Stomach (tissue), 9 donors: ENCODE results near the gene CLP1. TPM values are rescaled to one million over a fixed set of nuclear protein-coding genes. Genes with fewer than 3 reads are reported as not detected.

ENCODE experiments used
- DNase-seq, 2 donors: peaks; one replicate each; pipeline versions ENCODE4 v3.0.0 to v3.0.0-alpha.2; 2013 to 2019
- H3K27ac ChIP-seq, 5 donors: fragments of 200-600 bp in 4 of 5; sonication (generic) in 4 of 5; one replicate each; pipeline ENCODE4 v1.5.1; 2013 to 2019; ENCODE audit warnings: mild to moderate bottlenecking in 1 of 5, moderate library complexity in 1 of 5
- H3K27me3 ChIP-seq, 3 donors: fragments of 200-600 bp; sonication (generic); one replicate each; pipeline ENCODE4 v1.5.1; 2017 to 2019; ENCODE audit warnings: mixed run types in 1 of 3
- H3K36me3 ChIP-seq, 4 donors: fragments of 200-600 bp; sonication (generic); 1 replicate in 3 of 4; 2 replicates in 1 of 4; pipeline ENCODE4 v1.5.1; 2016 to 2019
- H3K4me1 ChIP-seq, 4 donors: fragments of 200-600 bp; sonication (generic); one replicate each; pipeline ENCODE4 v1.5.1; 2016 to 2019
- H3K4me3 ChIP-seq, 4 donors: fragments of 200-600 bp; sonication (generic) in 3 of 4; one replicate each; pipeline ENCODE4 v1.5.1; 2016 to 2019; ENCODE audit warnings: mild to moderate bottlenecking in 1 of 4
- H3K9me3 ChIP-seq, 4 donors: fragments of 200-600 bp; sonication (generic); one replicate each; pipeline ENCODE4 v1.5.1; 2016 to 2019
- EP300 ChIP-seq: sonication (generic); formaldehyde crosslinking; IDR thresholded peaks from one replicate; pipeline ENCODE4 v1.6.1; 2017; ENCODE audit warnings: antibody characterized with exemption
- POLR2A ChIP-seq, 4 donors: fragments of 450-650 bp; IDR thresholded peaks; one replicate each; pipeline ENCODE4 v1.6.1; 2016; ENCODE audit warnings: antibody characterized with exemption in 4 of 4, control low read depth in 2 of 4, mild to moderate bottlenecking in 1 of 4, moderate library complexity in 1 of 4
- POLR2AphosphoS5 ChIP-seq, 3 donors: sonication (generic); formaldehyde crosslinking; IDR thresholded peaks; one replicate each; pipeline ENCODE4 v1.6.1; 2016; ENCODE audit warnings: antibody characterized with exemption in 3 of 3
- WGBS, 5 donors: extraction: QIAGEN DNeasy Blood & Tissue Kit in 3 of 5; methylation state at CpG; one replicate each; pipeline versions ENCODE4 v1.1.5 to v1.1.7; 2013 to 2018; 5-methylcytosine and 5-hydroxymethylcytosine counted together
- intact Hi-C: fragments of 100-400 bp; cut with DNase I; formaldehyde crosslinking; loops from one replicate; pipeline ENCODE4 v1.15.1; 2023; ENCODE audit warnings: low total_unique reads
- polyA plus RNA-seq, 3 donors: library from polyadenylated mRNA; stranded (reverse); fragments of 200-250 nt; gene quantifications; one replicate each; pipeline ENCODE4 v1.2.3, GENCODE V29; 2013
- total RNA-seq, 5 donors: library from RNA; depleted of rRNA; stranded (reverse); fragments of >200 nt; gene quantifications; one replicate each; pipeline versions ENCODE4 v1.1.0 to v1.2.3, GENCODE V29; 2014 to 2016
- TF ChIP-seq, protein P1 (sequence below), 7 experiments: fragments of 450-650 bp in 4 of 7; fragments of 200-600 bp in 3 of 7; sonication (generic) in 3 of 7; IDR thresholded peaks; one replicate each; pipeline ENCODE4 v1.5.1; 2016 to 2019; ENCODE audit warnings: antibody characterized with exemption in 7 of 7, control low read depth in 2 of 7, mild to moderate bottlenecking in 1 of 7
- donor health status: healthy with polysubstance abuse.
- donor health status: Bipolar disorder and iron deficiency.
- donor health status: healthy.

CLP1 gene
- total and polyA plus RNA-seq, 8 donors: 2.7 to 14.7 (median 11.0) TPM; not detected in 1

DNA sequence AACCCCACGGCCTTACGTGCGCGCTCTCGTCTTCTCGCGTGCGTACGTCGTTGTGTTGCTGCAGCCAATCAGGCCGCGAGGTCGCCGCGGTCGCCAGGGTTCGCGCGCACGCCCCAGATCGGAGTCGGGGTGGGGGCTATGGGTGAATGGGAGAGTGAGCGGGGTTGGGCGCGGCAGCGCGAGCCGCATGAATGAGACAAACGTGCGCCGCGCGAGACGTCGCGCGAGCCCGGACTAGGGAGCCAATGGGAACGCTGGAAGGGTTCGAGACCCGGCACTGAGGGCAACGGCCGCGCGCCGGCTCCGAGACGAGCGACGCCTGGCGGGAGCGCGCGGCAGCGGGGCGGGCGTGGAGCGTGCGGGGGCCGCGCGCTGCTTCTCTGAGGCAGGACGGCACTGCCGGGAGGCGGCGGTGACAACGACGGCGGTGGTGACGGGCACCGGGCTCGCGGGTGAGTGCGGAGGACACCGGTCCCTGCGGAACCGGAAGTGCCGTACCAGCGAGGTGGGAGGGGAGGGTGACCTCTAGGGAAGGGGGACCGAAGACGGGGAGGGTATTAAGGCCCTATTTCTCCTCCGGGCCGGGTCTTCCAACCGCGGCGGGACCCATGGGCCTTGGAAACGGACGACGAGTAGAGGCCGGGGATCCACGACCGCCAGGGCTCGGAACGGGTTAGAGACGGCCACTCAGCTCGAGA is 10.3 kb downstream of the CLP1 start, which contains the start of gene ZDHHC5:
Gene ZDHHC5, plus strand, starts transcription at position 379 of the 698 bp plus-strand sequence. CDS start 4,977 bp downstream, outside the sequence.
- intact Hi-C loops: no loop called here
- H3K4me1 ChIP-seq: peaks cover 17 to 50% (median 38%) of the 10 kb centered on the region in 4 donors
- peak within 1 kb of the TSS; percentile 67 to 97 (median 80) for H3K4me3 ChIP-seq
- no peaks in the 10 kb centered on the region for H3K27me3 ChIP-seq
- TF ChIP-seq EP300: peak; percentile 23
- TF ChIP-seq POLR2A (IDR thresholded peaks at IDR 0.05): peak in 1 of 4 donors; percentile 62
- TF ChIP-seq, protein P1, sequence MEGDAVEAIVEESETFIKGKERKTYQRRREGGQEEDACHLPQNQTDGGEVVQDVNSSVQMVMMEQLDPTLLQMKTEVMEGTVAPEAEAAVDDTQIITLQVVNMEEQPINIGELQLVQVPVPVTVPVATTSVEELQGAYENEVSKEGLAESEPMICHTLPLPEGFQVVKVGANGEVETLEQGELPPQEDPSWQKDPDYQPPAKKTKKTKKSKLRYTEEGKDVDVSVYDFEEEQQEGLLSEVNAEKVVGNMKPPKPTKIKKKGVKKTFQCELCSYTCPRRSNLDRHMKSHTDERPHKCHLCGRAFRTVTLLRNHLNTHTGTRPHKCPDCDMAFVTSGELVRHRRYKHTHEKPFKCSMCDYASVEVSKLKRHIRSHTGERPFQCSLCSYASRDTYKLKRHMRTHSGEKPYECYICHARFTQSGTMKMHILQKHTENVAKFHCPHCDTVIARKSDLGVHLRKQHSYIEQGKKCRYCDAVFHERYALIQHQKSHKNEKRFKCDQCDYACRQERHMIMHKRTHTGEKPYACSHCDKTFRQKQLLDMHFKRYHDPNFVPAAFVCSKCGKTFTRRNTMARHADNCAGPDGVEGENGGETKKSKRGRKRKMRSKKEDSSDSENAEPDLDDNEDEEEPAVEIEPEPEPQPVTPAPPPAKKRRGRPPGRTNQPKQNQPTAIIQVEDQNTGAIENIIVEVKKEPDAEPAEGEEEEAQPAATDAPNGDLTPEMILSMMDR (IDR thresholded peaks at IDR 0.05): peak in 4 of 7 experiments; percentile 19 to 78 (median 51)
- TF ChIP-seq POLR2AphosphoS5 (IDR thresholded peaks at IDR 0.05): peak; percentile 65 to 91 (median 83)
- 0 to 1% (median 0%) methylated on average over 60 to 96 of the region's 96 CpGs for WGBS, 5 donors
- peak within 1 kb of the TSS; percentile 90 to 99 (median 98) for H3K27ac ChIP-seq
- no peaks in the 10 kb centered on the region for H3K9me3 ChIP-seq
- peak; percentile 99 to 100 for DNase-seq
- peaks cover 9 to 17% (median 15%) of the 10 kb centered on the region in 4 donors for H3K36me3 ChIP-seq

DNA sequence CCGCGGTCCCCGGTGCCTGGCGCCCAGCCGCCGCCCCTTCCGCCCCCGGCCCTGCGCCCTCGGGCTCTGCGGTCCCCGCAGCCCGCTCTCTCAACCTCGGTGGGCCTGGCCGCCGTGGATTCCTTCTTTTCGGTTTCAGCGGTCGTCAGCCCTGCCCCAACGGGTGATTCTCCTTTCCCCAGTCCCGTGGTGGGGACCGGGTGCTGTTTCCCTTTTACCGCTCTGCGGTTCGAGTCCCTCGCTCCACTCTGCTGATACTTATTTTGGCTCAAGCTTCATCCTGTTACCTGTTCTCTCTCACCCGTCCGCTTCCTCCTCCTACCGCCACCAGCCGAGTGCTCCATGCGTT is 10.8 kb downstream of the CLP1 start:
- WGBS, 5 donors: 0 to 1% (median 0%) methylated on average over 30 to 31 of the region's 31 CpGs

DNA sequence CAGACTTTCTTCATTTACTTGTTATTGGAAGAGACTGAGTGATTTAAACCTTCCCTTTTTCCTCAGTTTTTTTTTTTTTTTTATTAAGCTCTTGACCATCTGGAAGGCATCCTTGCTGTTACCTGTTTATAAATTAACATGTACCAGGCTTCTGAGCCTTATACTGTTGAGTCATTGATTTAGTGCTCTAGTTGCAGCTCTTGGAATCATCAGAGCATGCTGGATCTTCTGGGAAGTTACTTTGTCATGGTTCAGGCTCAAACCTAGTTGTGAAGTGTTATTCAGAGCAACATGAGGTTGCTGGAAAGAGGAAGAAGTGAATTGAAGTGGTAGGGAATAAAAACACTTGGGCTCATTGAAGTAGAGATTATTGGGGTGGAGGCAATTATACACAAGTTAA is 16.7 kb downstream of the CLP1 start:
- peaks cover 25 to 67% (median 61%) of the 10 kb centered on the region in 4 donors for H3K36me3 ChIP-seq
- no peaks in the 10 kb centered on the region for H3K27me3 ChIP-seq
- intact Hi-C loops: no loop called here
- TF ChIP-seq POLR2AphosphoS5 (IDR thresholded peaks at IDR 0.05): no peak
- TF ChIP-seq, protein P1 (IDR thresholded peaks at IDR 0.05): no peak
- no peak for TF ChIP-seq EP300
- H3K27ac ChIP-seq: no peak overlapping the region
- H3K4me3 ChIP-seq: no peak overlapping the region
- DNase-seq: no peak
- H3K9me3 ChIP-seq: no peaks in the 10 kb centered on the region
- peaks cover 26 to 70% (median 48%) of the 10 kb centered on the region in 4 donors for H3K4me1 ChIP-seq

More for the DNA sequence above, 10.8 kb downstream of the CLP1 start:
- no peak for DNase-seq
- TF ChIP-seq, protein P1 (IDR thresholded peaks at IDR 0.05): no peak
- TF ChIP-seq POLR2AphosphoS5 (IDR thresholded peaks at IDR 0.05): no peak
- TF ChIP-seq POLR2A (IDR thresholded peaks at IDR 0.05): no peak
- TF ChIP-seq EP300: no peak
- Histone ChIP-seq H3K27ac (peak overlapping the region; percentile 86 to 99 (median 98)), H3K36me3 (peaks cover 15 to 20% (median 18%) of the 10 kb centered on the region in 4 donors), H3K9me3 (no peaks in the 10 kb centered on the region), H3K4me1 (peaks cover 17 to 51% (median 36%) of the 10 kb centered on the region in 4 donors), H3K27me3 (no peaks in the 10 kb centered on the region), H3K4me3 (peak overlapping the region; percentile 67 to 97 (median 80))
- intact Hi-C loops: no loop called here

DNA sequence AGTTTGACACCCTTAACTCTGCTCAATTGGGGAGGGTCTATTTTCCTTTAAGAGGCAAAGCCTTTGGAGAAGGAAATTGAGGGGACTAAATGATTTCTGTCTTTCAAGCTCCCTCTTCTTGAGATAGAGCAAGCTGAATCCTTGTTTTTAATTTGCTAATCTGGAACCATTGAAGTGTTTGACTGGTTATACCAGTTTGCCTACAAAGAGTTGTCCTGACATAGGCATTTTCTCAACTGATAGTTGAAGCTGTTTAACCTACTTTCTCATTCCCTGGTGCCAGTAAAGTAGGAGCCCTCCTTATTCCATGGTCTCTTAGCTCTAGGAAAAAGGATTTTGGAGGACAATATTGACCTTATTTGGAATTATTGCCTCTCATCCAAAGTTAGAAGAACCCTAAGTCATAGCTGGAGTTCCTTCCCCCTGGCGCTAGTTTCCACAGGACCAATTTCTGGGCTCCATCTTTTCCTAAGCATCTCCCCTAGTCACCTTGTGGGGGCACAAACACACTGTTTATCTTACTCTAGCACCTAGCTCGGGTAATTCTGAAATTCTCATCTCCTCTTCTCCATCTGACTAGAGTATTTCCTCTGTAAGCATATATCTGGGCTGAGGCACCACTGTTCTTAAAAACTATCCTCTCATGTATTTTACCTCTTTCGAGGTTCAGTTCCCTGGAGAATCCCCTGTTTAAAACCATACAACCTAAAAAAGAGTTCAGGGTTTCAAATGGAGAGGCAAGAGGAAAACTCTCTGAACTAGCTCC is 17.8 kb downstream of the CLP1 start:
- H3K27ac ChIP-seq: peak overlapping the region in 1 of 5 donors; percentile 4
- DNase-seq: peak in 1 of 2 donors; percentile 54
- H3K9me3 ChIP-seq: no peaks in the 10 kb centered on the region
- H3K4me1 ChIP-seq: peaks cover 25 to 70% (median 48%) of the 10 kb centered on the region in 4 donors
- no peaks in the 10 kb centered on the region for H3K27me3 ChIP-seq
- 74 to 85% (median 79%) methylated on average over 3 of the region's 3 CpGs for WGBS, 5 donors
- TF ChIP-seq EP300 (no peak), POLR2A (IDR thresholded peaks at IDR 0.05) (no peak), POLR2AphosphoS5 (IDR thresholded peaks at IDR 0.05) (no peak)
- TF ChIP-seq, protein P1 (IDR thresholded peaks at IDR 0.05): no peak
- peaks cover 25 to 67% (median 61%) of the 10 kb centered on the region in 4 donors for H3K36me3 ChIP-seq
- H3K4me3 ChIP-seq: peak overlapping the region in 1 of 4 donors; percentile 8
- intact Hi-C loops: no loop called here
